Measurements from ENCODE around the gene APC2. TPM values are rescaled to one million over a fixed set of nuclear protein-coding genes. Genes with fewer than 3 reads are reported as not detected.

The APC2 gene
- total RNA-seq, 1 donor from 2014 or later: 1.3 TPM

GRCh38 chr19:1478934-1479707 lies 29.2 kb downstream of the APC2 start, which contains the start of gene C19orf25:
C19orf25 (minus strand) TSS chr19:1479215; CDS start chr19:1478903, 312 bp downstream.
- H3K36me3 ChIP-seq: no peaks in the 10 kb centered on the region
- peaks cover 2% of the 10 kb centered on the region for H3K27me3 Mint-ChIP-seq (ENCODE audit: insufficient read depth, low read depth)
- peaks cover 9% of the 10 kb centered on the region for H3K4me1 Mint-ChIP-seq
- peak; percentile 98 for DNase-seq (ENCODE audit: low spot score)
- no peaks in the 10 kb centered on the region for H3K36me3 Mint-ChIP-seq
- H3K4me3 Mint-ChIP-seq: peak within 1 kb of the TSS; percentile 98
- H4K20me1 ChIP-seq (ENCODE audit: low read depth): peaks cover 48% of the 10 kb centered on the region
- H3K79me2 ChIP-seq (ENCODE audit: low read depth): peaks cover 29% of the 10 kb centered on the region
- H3K27me3 ChIP-seq: peaks cover 1% of the 10 kb centered on the region
- peak; percentile 34 for TF ChIP-seq EZH2 (IDR thresholded peaks at IDR 0.05)
- no peak for TF ChIP-seq EZH2phosphoT487 (IDR thresholded peaks at IDR 0.05)
- no peak within 1 kb of the TSS for H3K27ac ChIP-seq
- H3F3A ChIP-seq (ENCODE audit: low read depth): peaks cover 13% of the 10 kb centered on the region
- H3K4me2 ChIP-seq: peak within 1 kb of the TSS; percentile 97
- H3K9me3 Mint-ChIP-seq: no peaks in the 10 kb centered on the region
- H3K9me3 ChIP-seq (ENCODE audit: low read depth): no peaks in the 10 kb centered on the region
- peak within 1 kb of the TSS; percentile 99 for H2AFZ ChIP-seq (replicated peaks)
- H3K4me1 ChIP-seq: peaks cover 7% of the 10 kb centered on the region
- H3K9ac ChIP-seq: peak within 1 kb of the TSS; percentile 5
- H3K27ac Mint-ChIP-seq: peak within 1 kb of the TSS; percentile 95
- H3K4me3 ChIP-seq: peak within 1 kb of the TSS; percentile 76

- H4K20me1 ChIP-seq (ENCODE audit: low read depth): peaks cover 25% of the 10 kb centered on the region
- H2AFZ ChIP-seq (replicated peaks): no peak overlapping the region
- Mint-ChIP-seq H3K4me3 (no peak overlapping the region), H3K36me3 (no peaks in the 10 kb centered on the region), H3K27ac (peak overlapping the region; percentile 85), H3K27me3 (ENCODE audit: insufficient read depth, low read depth) (peaks cover 3% of the 10 kb centered on the region), H3K4me1 (peaks cover 9% of the 10 kb centered on the region), H3K9me3 (no peaks in the 10 kb centered on the region)
- H3K9ac ChIP-seq: no peak overlapping the region
- no peaks in the 10 kb centered on the region for H3K27me3 ChIP-seq
- H3K4me2 ChIP-seq: no peak overlapping the region
- H3K9me3 ChIP-seq (ENCODE audit: low read depth): no peaks in the 10 kb centered on the region
- H3K36me3 ChIP-seq: no peaks in the 10 kb centered on the region
- H3K4me3 ChIP-seq: no peak overlapping the region
- DNase-seq (ENCODE audit: low spot score): no peak
- H3K27ac ChIP-seq: no peak overlapping the region
- peaks cover 13% of the 10 kb centered on the region for H3F3A ChIP-seq (ENCODE audit: low read depth)
- H3K4me1 ChIP-seq: peaks cover 7% of the 10 kb centered on the region
- TF ChIP-seq CTCF (IDR thresholded peaks at IDR 0.05): no peak
- TF ChIP-seq EZH2phosphoT487 (IDR thresholded peaks at IDR 0.05): no peak
- TF ChIP-seq EZH2 (IDR thresholded peaks at IDR 0.05): no peak
- peaks cover 26% of the 10 kb centered on the region for H3K79me2 ChIP-seq (ENCODE audit: low read depth)
Observed at GRCh38 chr19:1481224-1481892, 31.4 kb downstream of the APC2 start.

GRCh38 chr19:1481893-1482360 lies 32.0 kb downstream of the APC2 start:
- H3K4me3 ChIP-seq: no peak overlapping the region
- H3K9ac ChIP-seq: no peak overlapping the region
- Mint-ChIP-seq H3K27me3 (ENCODE audit: insufficient read depth, low read depth) (peaks cover 3% of the 10 kb centered on the region), H3K4me1 (peaks cover 9% of the 10 kb centered on the region), H3K36me3 (no peaks in the 10 kb centered on the region), H3K9me3 (no peaks in the 10 kb centered on the region), H3K4me3 (no peak overlapping the region), H3K27ac (no peak overlapping the region)
- H3F3A ChIP-seq (ENCODE audit: low read depth): peaks cover 13% of the 10 kb centered on the region
- no peaks in the 10 kb centered on the region for H3K36me3 ChIP-seq
- peaks cover 20% of the 10 kb centered on the region for H3K79me2 ChIP-seq (ENCODE audit: low read depth)
- H3K27ac ChIP-seq: no peak overlapping the region
- no peak overlapping the region for H2AFZ ChIP-seq (replicated peaks)
- TF ChIP-seq EZH2 (IDR thresholded peaks at IDR 0.05) (no peak), CTCF (IDR thresholded peaks at IDR 0.05) (no peak), EZH2phosphoT487 (IDR thresholded peaks at IDR 0.05) (no peak)
- H3K4me2 ChIP-seq: no peak overlapping the region
- H3K4me1 ChIP-seq: peaks cover 7% of the 10 kb centered on the region
- peaks cover 20% of the 10 kb centered on the region for H4K20me1 ChIP-seq (ENCODE audit: low read depth)
- no peaks in the 10 kb centered on the region for H3K27me3 ChIP-seq
- H3K9me3 ChIP-seq (ENCODE audit: low read depth): no peaks in the 10 kb centered on the region
- DNase-seq (ENCODE audit: low spot score): no peak
